K562 (cell line): ENCODE measurements around the gene RUNDC3A. TPM values are rescaled to one million over a fixed set of nuclear protein-coding genes. Genes with fewer than 3 reads are reported as not detected.

ENCODE experiments used
- ARID1B ChIP-seq: fragments of 450-650 bp; IDR thresholded peaks from 2 replicates; pipeline ENCODE4 v1.6.1; 2016; ENCODE audit warnings: antibody characterized with exemption, mild to moderate bottlenecking, inconsistent platforms
- BDP1 ChIP-seq: IDR thresholded peaks from 3 replicates; pipeline ENCODE4 v1.6.1; 2011; ENCODE audit not compliant: insufficient read length, insufficient read depth
- BRD4 ChIP-seq: fragments of 200-600 bp; sonication (generic); IDR thresholded peaks from 2 replicates; pipeline ENCODE4 v1.6.1; 2017; ENCODE audit warnings: inconsistent platforms
- CCNT2 ChIP-seq: IDR thresholded peaks from 2 replicates; pipeline ENCODE4 v1.6.1; 2011; ENCODE audit warnings: borderline replicate concordance, low read depth, mild to moderate bottlenecking, moderate library complexity, mixed read lengths, low read length; ENCODE audit not compliant: insufficient read length; ENCODE audit errors: extremely low read depth
- KAT8 ChIP-seq: fragments of 450-650 bp; IDR thresholded peaks from 2 replicates; pipeline ENCODE4 v1.6.1; 2016; ENCODE audit warnings: low read depth, mild to moderate bottlenecking
- KDM2B ChIP-seq: fragments of 250-450 bp; sonication (Bioruptor Pico); IDR thresholded peaks from 2 replicates; pipeline ENCODE4 v1.8.0; 2021; ENCODE audit warnings: mild to moderate bottlenecking, moderate library complexity
- NFXL1 ChIP-seq: fragments of 450-650 bp; formaldehyde crosslinking; IDR thresholded peaks from 2 replicates; pipeline ENCODE4 v1.4.0; 2021; ENCODE audit warnings: mild to moderate bottlenecking
- RAD51 ChIP-seq: fragments of 450-650 bp; IDR thresholded peaks from 2 replicates; pipeline ENCODE4 v1.7.1; 2016; ENCODE audit warnings: low read depth, mild to moderate bottlenecking, borderline replicate concordance
- RBBP5 ChIP-seq: fragments of 200-600 bp; sonication (generic); IDR thresholded peaks from 2 replicates; pipeline ENCODE4 v1.6.1; 2012; ENCODE audit warnings: borderline replicate concordance, mild to moderate bottlenecking, low read length, control low read depth, inconsistent platforms; ENCODE audit not compliant: insufficient read depth, poor library complexity, severe bottlenecking
- RBFOX2 ChIP-seq: fragments of 200-400 bp; formaldehyde crosslinking; IDR thresholded peaks from 2 replicates; pipeline ENCODE4 v1.6.1; 2017; ENCODE audit warnings: low read depth, mild to moderate bottlenecking, low read length, moderate library complexity
- RHOXF2B ChIP-seq: fragments of 250-450 bp; sonication (Bioruptor Pico); conservative IDR thresholded peaks from 2 replicates; pipeline ENCODE4 v1.5.1; 2021
- SREBF2 ChIP-seq: sonication (generic); formaldehyde crosslinking; IDR thresholded peaks from 2 replicates; pipeline ENCODE4 v1.4.0; 2020; ENCODE audit warnings: mild to moderate bottlenecking, missing genetic modification reagents
- TSHZ1 ChIP-seq: fragments of 250-450 bp; sonication (Bioruptor Pico); IDR thresholded peaks from 2 replicates; pipeline ENCODE4 v1.4.0; 2020; ENCODE audit warnings: mild to moderate bottlenecking, moderate library complexity
- ZFP30 ChIP-seq: fragments of 250-450 bp; sonication (Bioruptor Pico); IDR thresholded peaks from 2 replicates; pipeline ENCODE4 v1.8.0; 2022; ENCODE audit warnings: moderate library complexity, mild to moderate bottlenecking, inconsistent platforms, borderline replicate concordance
- ZNF609 ChIP-seq: sonication (generic); formaldehyde crosslinking; IDR thresholded peaks from 2 replicates; pipeline ENCODE4 v1.8.1; 2023; ENCODE audit warnings: missing genetic modification reagents, mild to moderate bottlenecking, borderline replicate concordance
- polyA plus RNA-seq, 8 experiments: library from polyadenylated mRNA; depleted of rRNA in 4 of 8; stranded (reverse) in 5 of 8; unstranded in 3 of 8; fragments of >200 nt; fragmentation: Nextera tagmentation in 2 of 8; fragmentation: Illumina TruSeq in 1 of 8; extraction: Ambion mirVana in 2 of 8; extraction: Trizol in 1 of 8; gene quantifications; 2 replicates each; pipeline versions ENCODE4 v1.2.1 to v1.2.3, GENCODE V29; 2011 to 2014; ENCODE audit warnings: inconsistent platforms in 1 of 8, missing spikeins in 1 of 8
- total RNA-seq, 7 experiments: library from RNA; depleted of rRNA in 6 of 7; stranded (reverse); fragments of >200 nt in 6 of 7; fragmentation: Illumina TruSeq in 2 of 7; extraction: Trizol in 2 of 7; gene quantifications; 2 replicates each; pipeline versions ENCODE4 v1.2.1 to v1.2.3, GENCODE V29; 2011 to 2021; ENCODE audit warnings: low replicate concordance in 1 of 7
- TF ChIP-seq, protein P1 (sequence below): fragments of 450-650 bp; IDR thresholded peaks from 2 replicates; pipeline ENCODE4 v1.6.1; 2018; ENCODE audit not compliant: partially characterized antibody

RUNDC3A gene
- total and polyA plus RNA-seq, 9 of the 15 experiments (the other 6 are each of a cell fraction or from before 2014, with no cell fraction given): not detected

GRCh38 chr17:44281570-44281969 is 26.8 kb upstream of the RUNDC3A start (continued):
- TF ChIP-seq KDM2B (CRISPR knock-in tag): no peak
- TF ChIP-seq RHOXF2B (CRISPR knock-in tag): no peak
- TF ChIP-seq RAD51: no peak
- no peak for TF ChIP-seq TSHZ1
- TF ChIP-seq SREBF2 (CRISPR knock-in tag): no peak
- no peak for TF ChIP-seq NFXL1 (CRISPR knock-in tag)
- no peak for TF ChIP-seq BDP1
- TF ChIP-seq ARID1B: peak; percentile 76
- no peak for TF ChIP-seq KAT8
- TF ChIP-seq RBFOX2: no peak
- no peak for TF ChIP-seq CCNT2
- no peak for TF ChIP-seq RBBP5
- no peak for TF ChIP-seq ZFP30 (CRISPR knock-in tag)
- TF ChIP-seq, protein P1, sequence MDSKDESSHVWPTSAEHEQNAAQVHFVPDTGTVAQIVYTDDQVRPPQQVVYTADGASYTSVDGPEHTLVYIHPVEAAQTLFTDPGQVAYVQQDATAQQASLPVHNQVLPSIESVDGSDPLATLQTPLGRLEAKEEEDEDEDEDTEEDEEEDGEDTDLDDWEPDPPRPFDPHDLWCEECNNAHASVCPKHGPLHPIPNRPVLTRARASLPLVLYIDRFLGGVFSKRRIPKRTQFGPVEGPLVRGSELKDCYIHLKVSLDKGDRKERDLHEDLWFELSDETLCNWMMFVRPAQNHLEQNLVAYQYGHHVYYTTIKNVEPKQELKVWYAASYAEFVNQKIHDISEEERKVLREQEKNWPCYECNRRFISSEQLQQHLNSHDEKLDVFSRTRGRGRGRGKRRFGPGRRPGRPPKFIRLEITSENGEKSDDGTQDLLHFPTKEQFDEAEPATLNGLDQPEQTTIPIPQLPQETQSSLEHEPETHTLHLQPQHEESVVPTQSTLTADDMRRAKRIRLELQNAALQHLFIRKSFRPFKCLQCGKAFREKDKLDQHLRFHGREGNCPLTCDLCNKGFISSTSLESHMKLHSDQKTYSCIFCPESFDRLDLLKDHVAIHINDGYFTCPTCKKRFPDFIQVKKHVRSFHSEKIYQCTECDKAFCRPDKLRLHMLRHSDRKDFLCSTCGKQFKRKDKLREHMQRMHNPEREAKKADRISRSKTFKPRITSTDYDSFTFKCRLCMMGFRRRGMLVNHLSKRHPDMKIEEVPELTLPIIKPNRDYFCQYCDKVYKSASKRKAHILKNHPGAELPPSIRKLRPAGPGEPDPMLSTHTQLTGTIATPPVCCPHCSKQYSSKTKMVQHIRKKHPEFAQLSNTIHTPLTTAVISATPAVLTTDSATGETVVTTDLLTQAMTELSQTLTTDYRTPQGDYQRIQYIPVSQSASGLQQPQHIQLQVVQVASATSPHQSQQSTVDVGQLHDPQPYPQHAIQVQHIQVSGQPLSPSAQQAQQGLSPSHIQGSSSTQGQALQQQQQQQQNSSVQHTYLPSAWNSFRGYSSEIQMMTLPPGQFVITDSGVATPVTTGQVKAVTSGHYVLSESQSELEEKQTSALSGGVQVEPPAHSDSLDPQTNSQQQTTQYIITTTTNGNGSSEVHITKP: no peak
- no peak for TF ChIP-seq ZNF609 (CRISPR knock-in tag)
- no peak for TF ChIP-seq BRD4
